Ishikawa (cell line): ENCODE measurements around the gene USO1.

Source experiments
- CEBPB ChIP-seq: IDR thresholded peaks from 2 replicates; pipeline ENCODE4 v1.6.1; 2012
- CREB1 ChIP-seq: IDR thresholded peaks from 2 replicates; pipeline ENCODE4 v1.6.1; 2012; ENCODE audit warnings: low read depth
- EGR1 ChIP-seq: IDR thresholded peaks from 2 replicates; pipeline ENCODE4 v1.6.1; 2012
- EP300 ChIP-seq: IDR thresholded peaks from 2 replicates; pipeline ENCODE4 v1.6.1; 2012; ENCODE audit warnings: borderline replicate concordance
- FOXM1 ChIP-seq: IDR thresholded peaks from 2 replicates; pipeline ENCODE4 v1.6.1; 2012; ENCODE audit warnings: low read depth, borderline replicate concordance
- NFIC ChIP-seq: IDR thresholded peaks from 2 replicates; pipeline ENCODE4 v1.6.1; 2012
- RAD21 ChIP-seq: IDR thresholded peaks from 2 replicates; pipeline ENCODE4 v1.6.1; 2012; ENCODE audit warnings: low read depth
- REST ChIP-seq: IDR thresholded peaks from 2 replicates; pipeline ENCODE4 v1.6.1; 2012; ENCODE audit warnings: low read depth, mild to moderate bottlenecking
- TAF1 ChIP-seq: IDR thresholded peaks from 2 replicates; pipeline ENCODE4 v1.6.1; 2012; ENCODE audit warnings: low read depth, mild to moderate bottlenecking
- TCF12 ChIP-seq: IDR thresholded peaks from 2 replicates; pipeline ENCODE4 v1.6.1; 2012; ENCODE audit warnings: low read depth
- TEAD4 ChIP-seq: IDR thresholded peaks from 2 replicates; pipeline ENCODE4 v1.6.1; 2012
- USF1 ChIP-seq: IDR thresholded peaks from 2 replicates; pipeline ENCODE4 v1.6.1; 2012
- YY1 ChIP-seq: IDR thresholded peaks from 2 replicates; pipeline ENCODE4 v1.6.1; 2012; ENCODE audit warnings: low read depth
- ZBTB7A ChIP-seq: IDR thresholded peaks from 2 replicates; pipeline ENCODE4 v1.6.1; 2012; ENCODE audit warnings: low read depth
- TF ChIP-seq, protein P1 (sequence below): IDR thresholded peaks from 2 replicates; pipeline ENCODE4 v1.6.1; 2012

The USO1 gene

DNA sequence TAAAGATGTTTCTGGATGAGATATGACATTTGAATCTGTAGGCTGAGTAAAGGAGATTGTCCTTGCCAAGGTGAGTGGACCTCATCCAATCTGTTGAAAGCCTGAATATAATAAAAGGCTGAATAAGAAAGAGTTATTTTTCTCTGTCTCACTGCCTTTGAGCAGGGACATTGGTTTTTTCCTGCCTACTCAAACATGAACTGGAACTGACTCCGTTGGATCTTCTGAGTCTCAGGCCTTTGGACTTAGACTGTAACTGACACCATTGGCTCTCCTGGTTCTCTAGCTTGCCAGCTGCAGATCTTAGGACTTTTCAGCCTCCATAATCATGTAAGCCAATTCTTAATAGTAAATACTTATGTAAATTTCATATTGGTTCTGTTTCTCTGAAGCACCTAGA is 134.3 kb downstream of the USO1 start:
- TF ChIP-seq REST (no peak), TCF12 (no peak), CREB1 (no peak), RAD21 (no peak), ZBTB7A (no peak), USF1 (no peak), YY1 (no peak), EP300 (no peak), TEAD4 (no peak), NFIC (no peak), FOXM1 (no peak), EGR1 (no peak), CEBPB (no peak), TAF1 (no peak)
- TF ChIP-seq, protein P1, sequence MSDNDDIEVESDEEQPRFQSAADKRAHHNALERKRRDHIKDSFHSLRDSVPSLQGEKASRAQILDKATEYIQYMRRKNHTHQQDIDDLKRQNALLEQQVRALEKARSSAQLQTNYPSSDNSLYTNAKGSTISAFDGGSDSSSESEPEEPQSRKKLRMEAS: no peak

- TF ChIP-seq EP300 (no peak), RAD21 (no peak), FOXM1 (no peak), ZBTB7A (no peak), USF1 (no peak), TCF12 (no peak), TAF1 (no peak), NFIC (no peak), EGR1 (no peak), TEAD4 (no peak), CEBPB (no peak), REST (no peak), YY1 (no peak), CREB1 (no peak)
- TF ChIP-seq, protein P1: no peak
Measured at GRCh38 chr4:75860606-75861005, 136.2 kb downstream of the USO1 start.
